AG04450 (cell line): ENCODE results near the gene MMP23B. TPM values are rescaled to one million over a fixed set of nuclear protein-coding genes. Genes with fewer than 3 reads are reported as not detected.

Source experiments
- CTCF ChIA-PET: fragments of 300-600, 350-600 bp; formaldehyde crosslinking; extraction: SDS; loops from one replicate; lab custom pipeline; 2022; ENCODE audit warnings: antibody characterized with exemption, inconsistent platforms; lab: Charles Lee
- POLR2A ChIA-PET: fragments of 350-600 bp; formaldehyde crosslinking; extraction: SDS; loops from one replicate; lab custom pipeline; 2021; ENCODE audit warnings: antibody characterized with exemption, inconsistent platforms; lab: Yijun Ruan, JAX
- DNase-seq: peaks from one replicate; pipeline ENCODE4 v3.0.0-alpha.2; 2011; ENCODE audit warnings: low read depth, low spot score
- H3K27ac ChIP-seq: one replicate; pipeline ENCODE4 v1.5.1; 2012; ENCODE audit warnings: low read depth, low read length, control low read depth
- H3K27me3 ChIP-seq: one replicate; pipeline ENCODE4 v1.6.0; 2012; ENCODE audit warnings: low read length; ENCODE audit not compliant: control insufficient read depth, insufficient read depth
- H3K4me3 ChIP-seq: 2 replicates; pipeline ENCODE4 v1.5.1; 2011; ENCODE audit warnings: mild to moderate bottlenecking, low read depth, low read length, control low read depth
- H3K9me3 ChIP-seq: 2 replicates; pipeline ENCODE4 v1.5.1; 2012; ENCODE audit warnings: low read length; ENCODE audit not compliant: control insufficient read depth, insufficient read depth
- polyA plus RNA-seq: library from polyadenylated mRNA; depleted of rRNA; stranded (reverse); fragments of >200 nt; gene quantifications from 2 replicates; pipeline ENCODE4 v1.2.3, GENCODE V29; 2011
- TF ChIP-seq, protein P1 (sequence below): IDR thresholded peaks from 2 replicates; pipeline ENCODE4 v1.5.1; 2011; ENCODE audit warnings: low read depth, low read length, control low read depth, inconsistent platforms

Gene MMP23B
- polyA plus RNA-seq, 1 experiment = 4.9 TPM

DNA sequence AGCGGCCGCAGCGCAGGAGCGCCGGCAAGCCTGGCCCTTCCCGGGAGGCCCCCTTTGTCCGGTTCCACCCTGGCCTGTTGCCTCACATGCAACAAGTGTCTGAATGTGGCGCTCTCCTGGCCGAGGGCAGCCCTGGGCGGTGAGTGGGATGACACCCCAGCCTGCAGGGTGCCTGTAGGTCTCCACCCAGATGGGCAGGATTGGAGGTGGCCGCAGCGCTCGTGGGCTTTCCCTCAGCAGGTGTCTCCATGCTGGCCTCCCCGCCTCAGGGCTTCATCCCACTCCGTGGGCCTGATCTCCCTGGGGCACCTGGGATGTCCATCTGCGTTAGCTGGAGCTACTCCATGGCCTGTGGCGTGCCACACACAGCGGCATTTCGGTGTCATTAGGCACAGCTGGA, 15.1 kb upstream of the MMP23B start:
- no peaks in the 10 kb centered on the region; the same call in 1 of the 2 replicates for H3K9me3 ChIP-seq
- POLR2A ChIA-PET = interaction anchor here (0.6 kb wide), 1 partner anchor 292 kb away, joined by 3 read pairs; no protein-coding TSS in a partner anchor
- H3K27me3 ChIP-seq = no peaks in the 10 kb centered on the region
- H3K27ac ChIP-seq = peak overlapping the region; percentile 39
- CTCF ChIA-PET = no interaction called here
- TF ChIP-seq, protein P1, sequence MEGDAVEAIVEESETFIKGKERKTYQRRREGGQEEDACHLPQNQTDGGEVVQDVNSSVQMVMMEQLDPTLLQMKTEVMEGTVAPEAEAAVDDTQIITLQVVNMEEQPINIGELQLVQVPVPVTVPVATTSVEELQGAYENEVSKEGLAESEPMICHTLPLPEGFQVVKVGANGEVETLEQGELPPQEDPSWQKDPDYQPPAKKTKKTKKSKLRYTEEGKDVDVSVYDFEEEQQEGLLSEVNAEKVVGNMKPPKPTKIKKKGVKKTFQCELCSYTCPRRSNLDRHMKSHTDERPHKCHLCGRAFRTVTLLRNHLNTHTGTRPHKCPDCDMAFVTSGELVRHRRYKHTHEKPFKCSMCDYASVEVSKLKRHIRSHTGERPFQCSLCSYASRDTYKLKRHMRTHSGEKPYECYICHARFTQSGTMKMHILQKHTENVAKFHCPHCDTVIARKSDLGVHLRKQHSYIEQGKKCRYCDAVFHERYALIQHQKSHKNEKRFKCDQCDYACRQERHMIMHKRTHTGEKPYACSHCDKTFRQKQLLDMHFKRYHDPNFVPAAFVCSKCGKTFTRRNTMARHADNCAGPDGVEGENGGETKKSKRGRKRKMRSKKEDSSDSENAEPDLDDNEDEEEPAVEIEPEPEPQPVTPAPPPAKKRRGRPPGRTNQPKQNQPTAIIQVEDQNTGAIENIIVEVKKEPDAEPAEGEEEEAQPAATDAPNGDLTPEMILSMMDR = no peak
- H3K4me3 ChIP-seq = peak overlapping the region; percentile 93
- DNase-seq = no peak

DNA sequence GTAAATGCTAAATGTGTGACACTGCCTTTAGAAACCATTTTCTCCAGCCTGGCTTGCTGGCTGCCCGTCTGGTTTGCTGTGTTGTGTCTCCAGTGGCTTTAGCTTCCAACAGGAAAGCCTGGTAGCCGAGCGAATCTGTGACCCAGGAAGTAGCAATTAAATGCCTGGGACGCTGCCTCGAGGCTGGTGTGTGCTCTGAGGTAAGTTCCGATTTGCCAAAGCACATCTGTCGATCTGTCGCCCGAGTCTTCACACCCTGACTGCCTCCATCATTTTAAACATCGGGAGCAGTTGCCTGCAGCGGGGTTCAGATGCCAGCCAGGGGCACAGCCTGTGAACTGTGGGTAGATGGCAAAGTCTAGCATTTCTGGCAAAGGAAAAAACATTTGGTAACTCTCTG, 14.5 kb upstream of the MMP23B start:
- no peaks in the 10 kb centered on the region for H3K27me3 ChIP-seq
- TF ChIP-seq, protein P1 = no peak
- no peak for DNase-seq
- POLR2A ChIA-PET = interaction anchor here (0.6 kb wide), 1 partner anchor 292 kb away, joined by 3 read pairs; no protein-coding TSS in a partner anchor
- H3K4me3 ChIP-seq = peak overlapping the region; percentile 93; the same call in 1 of the 2 replicates
- no peaks in the 10 kb centered on the region; the same call in 1 of the 2 replicates for H3K9me3 ChIP-seq
- H3K27ac ChIP-seq = no peak overlapping the region
- CTCF ChIA-PET = no interaction called here

DNA sequence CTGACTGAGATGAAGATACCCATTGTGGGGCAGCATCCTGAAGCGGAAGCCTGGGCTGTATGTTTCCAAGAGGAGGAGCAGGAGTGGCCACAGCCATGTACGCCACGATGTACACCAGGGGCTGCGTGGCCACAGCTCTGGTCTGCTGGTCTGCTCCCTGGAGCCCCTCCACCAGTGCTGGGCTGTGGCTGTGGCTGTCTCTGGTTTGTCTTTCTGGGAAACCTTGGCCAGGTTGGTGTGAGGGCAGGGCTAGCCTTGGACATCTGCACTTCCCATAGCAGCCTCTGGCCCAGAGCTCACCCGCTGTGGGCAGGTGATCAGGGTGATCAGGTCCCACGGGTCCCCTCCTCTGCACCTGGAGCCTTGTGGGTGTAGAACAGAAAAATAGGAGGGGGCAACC, 14.0 kb upstream of the MMP23B start:
- TF ChIP-seq, protein P1 = no peak
- no peak for DNase-seq
- Histone ChIP-seq H3K27ac (no peak overlapping the region), H3K9me3 (no peaks in the 10 kb centered on the region; the same call in 1 of the 2 replicates), H3K4me3 (no peak overlapping the region), H3K27me3 (no peaks in the 10 kb centered on the region)
- POLR2A ChIA-PET = no interaction called here
- CTCF ChIA-PET = no interaction called here

DNA sequence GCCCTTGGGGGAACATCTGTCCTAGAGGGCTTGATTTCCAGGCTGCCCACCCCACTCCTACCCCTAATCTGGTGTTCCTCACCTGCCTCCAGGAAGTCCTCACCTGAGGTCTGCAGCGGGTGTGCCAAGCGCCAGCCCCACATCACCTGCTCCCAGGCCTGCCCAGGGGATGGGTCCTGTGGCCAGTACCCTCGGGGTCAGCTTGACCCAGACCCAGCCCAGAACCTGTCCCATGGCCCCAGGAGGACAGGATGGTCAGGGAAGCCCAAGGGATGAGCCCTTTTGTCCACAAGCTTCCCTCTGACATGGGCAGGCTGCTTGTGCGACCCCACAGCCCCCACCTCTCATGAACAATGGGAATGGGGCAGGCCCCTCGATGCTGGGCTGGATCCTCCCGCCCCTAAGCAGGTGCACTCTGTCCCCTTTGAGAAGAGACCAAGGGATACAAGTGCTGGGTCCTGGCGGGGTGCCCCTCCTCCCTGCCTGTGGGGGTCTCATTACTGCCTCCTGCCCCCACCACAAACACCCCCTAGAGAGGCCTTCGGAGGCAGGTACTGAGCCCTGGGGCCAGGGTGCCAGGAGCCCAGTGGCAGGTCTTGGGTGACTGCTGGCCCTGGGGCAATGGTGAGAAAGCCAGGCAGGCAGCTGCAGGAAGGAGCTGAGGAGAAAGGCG, 13.4 kb upstream of the MMP23B start:
- no peaks in the 10 kb centered on the region for H3K27me3 ChIP-seq
- H3K4me3 ChIP-seq = no peak overlapping the region
- no peaks in the 10 kb centered on the region; the same call in 1 of the 2 replicates for H3K9me3 ChIP-seq
- POLR2A ChIA-PET = no interaction called here
- no peak overlapping the region for H3K27ac ChIP-seq
- TF ChIP-seq, protein P1 = no peak
- DNase-seq = no peak
- CTCF ChIA-PET = no interaction called here

DNA sequence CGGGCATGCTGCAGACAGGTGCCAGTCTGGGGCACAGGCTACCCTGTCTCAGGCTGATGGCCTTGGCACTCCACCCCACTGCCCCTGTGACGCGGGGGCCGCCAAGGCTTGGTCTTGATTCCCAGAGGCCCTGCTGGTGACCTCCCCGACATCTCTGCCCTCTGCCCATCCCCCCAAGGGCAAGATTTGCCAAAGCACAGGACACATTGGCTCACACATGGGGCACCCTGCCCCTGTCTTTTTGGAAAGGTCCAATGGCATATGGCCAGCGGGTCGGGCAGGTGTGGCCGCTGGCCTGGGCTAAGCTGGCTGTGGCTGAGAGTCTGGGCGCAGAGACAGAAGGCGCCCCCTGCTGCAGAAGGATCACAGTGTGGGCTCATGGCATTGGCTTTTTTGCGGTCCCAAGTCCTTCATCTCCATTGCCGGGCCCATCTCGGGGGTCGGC, 12.0 kb upstream of the MMP23B start:
- DNase-seq = no peak
- ChIA-PET CTCF (no interaction called here), POLR2A (no interaction called here)
- Histone ChIP-seq H3K9me3 (no peaks in the 10 kb centered on the region; the same call in 1 of the 2 replicates), H3K4me3 (no peak overlapping the region), H3K27ac (no peak overlapping the region), H3K27me3 (no peaks in the 10 kb centered on the region)
- TF ChIP-seq, protein P1 = peak; percentile 13; the same call in 1 of the 2 replicates
